Measurements from ENCODE around the gene SKIDA1. TPM values are rescaled to one million over a fixed set of nuclear protein-coding genes. Genes with fewer than 3 reads are reported as not detected.

The SKIDA1 gene
- polyA plus RNA-seq, 6 donors from 2014 or later: not detected

DNA sequence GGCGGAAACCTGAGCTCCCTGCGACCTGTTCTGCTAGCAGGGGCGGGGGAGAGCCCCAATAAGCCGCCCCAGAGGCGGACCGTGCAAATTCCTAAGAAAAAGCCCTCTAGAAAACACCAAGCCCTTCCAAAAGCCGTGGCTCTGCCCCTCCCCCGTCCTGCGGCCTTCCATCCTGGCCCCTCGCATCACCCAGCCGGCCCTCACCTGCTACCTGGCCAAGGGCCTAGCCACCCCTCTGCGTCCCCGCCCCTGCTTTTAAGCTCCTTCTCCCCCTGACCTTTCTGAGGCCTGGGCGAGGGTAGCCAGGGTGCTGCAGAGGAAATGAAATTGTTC, 24.9 kb downstream of the SKIDA1 start:
- ATAC-seq (ENCODE audit: low read depth in 2 of 2) (no peak), DNase-seq (no peak)
- peaks cover 4 to 12% (median 10%) of the 10 kb centered on the region in 3 donors for H3K4me1 Mint-ChIP-seq
- H3K9me3 Mint-ChIP-seq: no peaks in the 10 kb centered on the region
- peaks cover 62 to 63% (median 62%) of the 10 kb centered on the region in 3 donors for H3K27me3 Mint-ChIP-seq
- peak overlapping the region in 7 of 8 donors; percentile 13 to 66 (median 53) for H3K4me3 Mint-ChIP-seq
- no peak overlapping the region for H3K27ac Mint-ChIP-seq
- no peaks in the 10 kb centered on the region for H3K36me3 Mint-ChIP-seq

DNA sequence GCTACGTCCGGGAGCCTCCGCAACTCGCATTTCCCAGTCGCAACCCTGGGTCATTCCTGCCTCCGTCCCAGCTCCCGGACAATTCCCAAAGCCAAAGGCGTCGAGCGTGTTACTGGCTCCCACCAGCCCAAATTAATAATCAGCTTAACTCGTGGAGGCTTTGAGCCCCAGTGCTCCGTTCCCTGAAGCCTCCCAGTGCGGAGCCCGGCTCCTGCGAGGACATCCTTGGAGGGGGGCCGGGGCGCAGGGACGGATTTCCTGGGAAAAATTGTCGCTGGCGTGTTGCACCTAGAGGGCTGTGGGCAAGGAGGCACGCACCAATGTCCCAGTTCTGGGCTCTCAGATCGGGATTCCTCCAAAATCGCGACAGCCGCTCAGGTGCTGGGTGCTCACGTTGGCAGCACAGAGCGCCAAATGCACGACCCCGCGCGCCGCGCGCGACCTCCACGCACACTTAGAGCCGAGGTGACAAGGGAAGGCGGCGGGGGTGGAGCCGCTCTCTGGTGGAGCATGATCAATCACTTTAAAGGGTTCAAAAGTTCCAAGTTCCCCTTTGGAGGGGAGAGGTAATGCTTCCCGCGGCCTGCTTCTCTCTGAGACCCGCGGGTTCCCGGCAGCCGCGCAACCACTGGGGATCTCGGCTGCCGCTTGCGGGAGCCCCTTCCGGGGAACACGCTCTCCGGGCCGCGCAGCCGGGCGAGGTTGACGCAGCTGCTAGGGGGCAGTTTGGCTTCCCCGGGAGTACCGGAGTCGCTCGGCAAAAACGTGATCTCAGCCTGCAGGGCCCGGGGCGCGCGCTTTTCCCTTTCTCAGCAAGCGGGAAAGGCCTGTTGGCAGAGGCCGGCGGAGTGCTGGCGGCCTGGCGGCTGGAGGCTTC, 25.5 kb downstream of the SKIDA1 start:
- H3K27me3 Mint-ChIP-seq: peaks cover 63 to 67% (median 67%) of the 10 kb centered on the region in 3 donors
- H3K36me3 Mint-ChIP-seq: no peaks in the 10 kb centered on the region
- DNase-seq: peak; percentile 14
- H3K27ac Mint-ChIP-seq: no peak overlapping the region
- H3K4me3 Mint-ChIP-seq: peak overlapping the region in 7 of 8 donors; percentile 41 to 66 (median 53)
- no peaks in the 10 kb centered on the region for H3K9me3 Mint-ChIP-seq
- ATAC-seq (ENCODE audit: low read depth in 2 of 2): no peak
- H3K4me1 Mint-ChIP-seq: peaks cover 10 to 16% (median 12%) of the 10 kb centered on the region in 3 donors

DNA sequence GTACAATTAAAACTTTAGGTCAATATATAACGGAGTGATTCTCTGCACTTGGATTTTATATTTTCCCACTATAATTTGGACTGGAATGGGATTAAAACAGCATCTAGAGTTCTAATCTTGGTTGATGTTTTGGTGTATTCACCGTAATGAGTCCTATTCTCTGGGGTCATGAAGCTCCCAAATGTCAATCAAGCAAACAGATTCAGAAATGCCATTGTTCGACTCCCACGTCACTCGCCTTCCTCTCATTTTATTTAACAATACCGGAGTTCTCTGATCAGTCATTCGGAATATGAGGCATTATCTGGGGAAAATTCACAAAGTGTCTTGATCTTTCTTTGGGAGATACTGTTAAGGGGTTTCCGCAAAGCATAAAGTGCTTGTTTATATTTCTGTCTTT, 26.5 kb downstream of the SKIDA1 start:
- peaks cover 66 to 70% (median 67%) of the 10 kb centered on the region in 3 donors for H3K27me3 Mint-ChIP-seq
- DNase-seq (no peak), ATAC-seq (ENCODE audit: low read depth in 2 of 2) (no peak)
- peaks cover 13 to 19% (median 15%) of the 10 kb centered on the region in 3 donors for H3K4me1 Mint-ChIP-seq
- H3K36me3 Mint-ChIP-seq: no peaks in the 10 kb centered on the region
- H3K9me3 Mint-ChIP-seq: no peaks in the 10 kb centered on the region
- H3K4me3 Mint-ChIP-seq: peak overlapping the region in 3 of 8 donors; percentile 41 to 65 (median 50)
- no peak overlapping the region for H3K27ac Mint-ChIP-seq

DNA sequence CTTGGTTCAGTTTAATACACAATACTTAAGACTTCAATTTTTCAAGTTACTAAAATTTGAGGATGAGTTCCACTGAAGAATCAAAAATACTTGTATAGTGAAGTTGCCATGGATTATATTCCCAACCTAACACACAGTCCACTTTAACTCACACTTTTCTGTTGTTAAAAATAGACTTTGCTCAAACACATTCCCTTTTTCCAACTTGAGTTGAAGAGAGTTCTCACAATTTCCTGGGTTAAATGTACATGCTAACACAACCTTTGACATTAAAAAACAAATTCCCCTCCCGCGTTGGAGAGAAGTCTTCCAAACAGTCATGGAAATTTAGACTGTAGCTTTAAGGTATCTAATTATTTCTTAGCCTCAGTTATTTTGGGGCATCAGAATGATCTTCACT, 27.1 kb downstream of the SKIDA1 start:
- Mint-ChIP-seq H3K4me3 (peak overlapping the region in 3 of 8 donors; percentile 24 to 91 (median 50)), H3K27ac (no peak overlapping the region), H3K27me3 (peaks cover 64 to 70% (median 70%) of the 10 kb centered on the region in 3 donors), H3K4me1 (peaks cover 14 to 24% (median 20%) of the 10 kb centered on the region in 3 donors), H3K9me3 (no peaks in the 10 kb centered on the region), H3K36me3 (no peaks in the 10 kb centered on the region)
- ATAC-seq (ENCODE audit: low read depth in 2 of 2): no peak
- DNase-seq: no peak

DNA sequence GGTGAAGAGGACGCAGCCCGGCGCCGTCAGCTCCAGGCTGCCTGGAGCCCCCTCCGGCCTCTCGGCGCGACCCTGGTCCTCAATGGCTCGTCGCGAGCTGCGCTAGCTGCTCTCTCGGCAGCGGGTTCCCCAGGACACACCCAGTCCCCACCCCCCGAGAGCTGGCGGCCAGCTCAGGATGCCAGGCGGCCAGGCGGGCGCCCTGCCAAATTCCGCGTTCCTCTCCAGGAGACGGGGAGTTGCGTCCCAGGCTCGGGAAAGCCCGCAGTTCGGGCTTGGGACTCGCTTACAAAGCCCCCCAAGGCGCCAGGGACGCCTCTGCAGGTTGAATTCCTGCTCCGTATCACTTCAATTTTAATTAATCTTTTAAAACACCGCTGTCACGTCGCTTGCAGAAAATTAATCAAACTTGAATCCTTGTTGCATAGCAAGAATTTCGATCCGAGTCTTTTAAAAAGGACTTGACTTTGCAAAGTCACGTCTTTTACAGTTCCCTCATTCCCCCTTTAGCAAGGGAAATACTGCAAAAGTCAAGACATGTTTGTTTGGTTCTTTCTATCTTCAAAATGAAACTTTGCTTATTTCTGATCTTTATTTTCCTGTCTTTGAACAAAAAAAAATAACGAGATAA, 28.2 kb downstream of the SKIDA1 start:
- no peak for ATAC-seq (ENCODE audit: low read depth in 2 of 2)

DNA sequence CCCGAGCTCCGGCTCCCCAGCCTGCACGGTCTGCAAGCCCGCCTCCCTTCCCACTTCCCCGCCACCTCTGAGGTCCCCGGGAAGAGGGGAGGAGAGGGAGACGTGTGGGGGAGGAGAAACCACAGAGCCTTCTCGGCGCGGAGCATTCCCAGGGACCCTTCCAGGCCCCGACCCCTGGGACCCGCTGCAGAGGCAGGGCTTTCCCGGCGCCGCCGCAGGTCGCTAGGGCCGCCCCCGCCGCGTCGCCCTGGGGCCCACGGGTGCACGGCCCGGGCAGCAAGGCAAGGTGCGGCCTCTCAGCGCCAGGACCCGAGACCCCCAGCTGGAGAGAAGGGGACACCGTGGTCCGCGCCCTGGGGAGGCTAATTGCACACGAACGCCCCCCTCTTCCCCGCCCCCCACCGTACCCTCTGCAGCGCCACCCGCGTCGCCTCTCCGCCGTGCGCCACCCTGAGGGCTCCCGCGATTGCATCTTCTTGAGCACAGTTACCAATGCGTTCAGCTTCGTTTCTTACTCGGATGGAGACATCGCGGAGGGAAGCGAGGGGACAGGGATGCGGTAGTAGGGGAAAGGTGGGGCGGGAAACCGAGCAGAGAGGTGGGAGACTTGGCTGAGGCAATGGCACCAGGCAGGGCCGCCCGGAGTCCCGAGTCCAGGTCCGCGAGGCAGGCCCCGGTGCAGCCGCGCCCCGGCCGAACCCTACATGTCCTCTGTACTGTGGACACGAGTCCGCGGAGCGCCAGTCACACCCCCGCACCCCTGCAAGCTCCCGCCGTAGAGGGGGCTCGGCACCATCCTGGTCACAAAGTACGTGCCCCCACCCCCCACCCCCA, 28.9 kb downstream of the SKIDA1 start:
- Mint-ChIP-seq H3K4me1 (peaks cover 14 to 24% (median 20%) of the 10 kb centered on the region in 3 donors), H3K27ac (peak overlapping the region in 1 of 6 donors; percentile 66), H3K36me3 (no peaks in the 10 kb centered on the region), H3K27me3 (peaks cover 55 to 61% (median 60%) of the 10 kb centered on the region in 3 donors), H3K9me3 (no peaks in the 10 kb centered on the region), H3K4me3 (peak overlapping the region; percentile 82 to 94 (median 90))
- peak; percentile 46 for DNase-seq
- ATAC-seq (ENCODE audit: low read depth in 2 of 2): peak; percentile 56 to 59

More for the DNA sequence above, 28.2 kb downstream of the SKIDA1 start:
- DNase-seq: no peak
- H3K9me3 Mint-ChIP-seq: no peaks in the 10 kb centered on the region
- H3K4me1 Mint-ChIP-seq: peaks cover 14 to 24% (median 20%) of the 10 kb centered on the region in 3 donors
- no peaks in the 10 kb centered on the region for H3K36me3 Mint-ChIP-seq
- H3K27me3 Mint-ChIP-seq: peaks cover 61 to 69% (median 65%) of the 10 kb centered on the region in 3 donors
- H3K4me3 Mint-ChIP-seq: peak overlapping the region; percentile 25 to 91 (median 76)
- peak overlapping the region in 2 of 6 donors; percentile 33 to 37 for H3K27ac Mint-ChIP-seq

DNA sequence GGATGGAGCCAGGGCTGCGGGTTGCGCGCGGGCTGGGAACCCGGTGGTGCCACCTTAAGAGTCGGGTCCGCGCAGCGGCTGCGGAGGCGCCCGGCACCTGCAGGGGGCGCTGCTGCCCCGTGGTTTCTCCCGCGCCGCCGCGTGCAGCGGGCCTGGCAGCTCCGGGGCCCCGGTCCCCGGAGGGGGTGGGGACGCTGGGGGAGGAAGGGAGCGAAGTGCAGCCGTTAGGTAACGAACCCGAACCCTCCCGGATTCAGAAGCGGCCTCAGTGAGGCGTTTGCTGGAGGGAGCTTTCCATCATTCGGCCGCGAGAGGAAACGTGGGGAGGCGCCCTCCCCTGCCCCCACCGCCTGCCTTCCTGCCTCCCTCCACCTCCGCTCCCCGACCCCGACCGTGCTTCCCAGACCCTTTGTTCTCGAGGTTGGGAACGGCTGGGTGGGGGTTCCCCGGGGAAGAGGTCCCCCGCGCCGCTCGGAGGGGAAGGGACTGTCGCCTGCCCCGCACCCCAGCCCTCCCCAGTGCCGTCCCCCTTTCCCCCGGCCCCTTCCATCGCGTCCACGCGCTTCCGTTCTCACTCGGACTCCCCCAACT, 29.6 kb downstream of the SKIDA1 start:
- H3K27ac Mint-ChIP-seq: peak overlapping the region in 3 of 6 donors; percentile 11 to 87 (median 80)
- H3K9me3 Mint-ChIP-seq: no peaks in the 10 kb centered on the region
- no peaks in the 10 kb centered on the region for H3K36me3 Mint-ChIP-seq
- ATAC-seq (ENCODE audit: low read depth in 2 of 2) (peak; percentile 80 to 84), DNase-seq (peak; percentile 79)
- H3K4me3 Mint-ChIP-seq: peak overlapping the region; percentile 80 to 94 (median 88)
- H3K27me3 Mint-ChIP-seq: peaks cover 54 to 55% (median 54%) of the 10 kb centered on the region in 3 donors
- peaks cover 14 to 23% (median 20%) of the 10 kb centered on the region in 3 donors for H3K4me1 Mint-ChIP-seq

DNA sequence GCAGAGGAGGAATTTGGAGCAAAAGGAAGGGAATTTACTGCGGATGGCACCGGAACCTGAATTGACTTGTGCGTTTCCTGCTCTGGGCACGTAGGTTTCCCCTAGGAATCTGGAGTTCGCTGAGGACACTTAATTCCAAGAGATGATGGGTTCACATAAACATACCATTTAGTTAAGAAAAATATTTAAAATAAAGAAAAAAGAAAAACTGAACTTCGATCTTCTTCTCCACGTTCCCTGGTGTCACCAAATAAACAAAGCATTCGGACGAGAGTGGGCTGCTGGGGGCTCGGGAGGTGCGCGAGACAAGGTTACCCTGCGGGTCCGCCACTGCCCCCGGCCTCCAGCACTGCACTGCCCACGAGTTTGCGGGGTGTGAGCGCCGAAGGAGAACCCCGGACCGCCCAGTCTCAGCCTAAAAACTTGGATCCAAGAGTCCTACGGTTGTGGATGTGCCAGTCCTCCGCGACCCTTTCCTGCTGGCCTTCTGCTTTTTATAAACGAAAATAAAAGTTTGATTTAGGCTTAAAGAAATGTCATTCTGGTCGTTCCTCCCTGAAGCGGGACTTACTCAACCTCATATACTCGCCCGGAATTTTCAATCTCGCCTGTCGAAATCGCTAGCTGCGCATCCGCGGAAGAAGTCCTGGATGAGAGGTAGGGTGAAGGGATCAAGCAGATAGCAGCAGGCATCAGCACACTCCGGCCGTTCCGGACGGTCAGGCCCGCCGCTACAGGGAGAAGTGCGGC, 30.3 kb downstream of the SKIDA1 start:
- Mint-ChIP-seq H3K27ac (peak overlapping the region in 4 of 6 donors; percentile 11 to 87 (median 82)), H3K4me3 (peak overlapping the region; percentile 80 to 94 (median 88)), H3K27me3 (peaks cover 49 to 52% (median 50%) of the 10 kb centered on the region in 3 donors), H3K9me3 (no peaks in the 10 kb centered on the region), H3K4me1 (peaks cover 14 to 22% (median 20%) of the 10 kb centered on the region in 3 donors), H3K36me3 (no peaks in the 10 kb centered on the region)
- ATAC-seq (ENCODE audit: low read depth in 2 of 2) (peak; percentile 4), DNase-seq (no peak)

DNA sequence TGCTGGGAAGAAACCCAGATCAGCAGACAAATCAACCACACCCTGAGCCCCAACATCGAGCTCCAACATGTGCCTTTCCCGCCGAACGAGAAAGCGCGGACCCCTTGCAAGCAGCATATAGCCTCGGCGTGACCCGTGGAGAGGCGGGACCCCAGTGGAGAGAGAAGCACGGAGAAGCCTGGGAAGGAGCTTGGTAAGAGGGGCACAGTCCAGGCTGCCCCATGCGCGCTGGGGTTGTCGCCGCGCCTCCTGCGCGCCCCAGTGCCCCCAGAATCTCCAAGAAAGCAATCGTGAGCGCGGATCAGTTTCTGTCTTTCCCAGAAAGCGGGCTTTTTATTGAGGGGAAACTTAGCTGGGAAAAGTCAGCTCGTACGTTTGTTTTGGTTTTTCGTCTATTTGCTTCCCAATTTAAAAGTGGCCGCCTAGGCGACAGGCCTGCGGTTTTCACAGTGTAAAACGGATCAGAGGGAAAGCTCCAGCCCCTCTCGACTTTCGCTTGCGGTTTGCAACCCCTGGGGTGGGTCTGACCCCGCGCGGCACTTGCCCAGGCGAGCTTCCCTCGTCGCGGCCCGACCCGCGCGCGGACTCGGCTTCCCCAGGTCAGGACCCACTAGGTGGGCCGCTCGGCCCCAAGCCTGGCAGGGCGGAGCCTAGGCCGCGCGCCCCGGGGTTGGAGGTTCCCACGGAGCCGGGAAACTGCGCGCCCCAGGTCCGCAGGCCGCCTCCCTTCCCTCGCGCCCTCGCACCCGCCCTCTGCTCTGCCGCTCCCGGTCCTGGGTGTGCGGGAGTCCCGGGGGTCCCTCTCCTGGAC, 31.1 kb downstream of the SKIDA1 start:
- Mint-ChIP-seq H3K27me3 (peaks cover 41 to 46% (median 45%) of the 10 kb centered on the region in 3 donors), H3K9me3 (no peaks in the 10 kb centered on the region), H3K27ac (no peak overlapping the region), H3K36me3 (no peaks in the 10 kb centered on the region), H3K4me1 (peaks cover 12 to 16% (median 14%) of the 10 kb centered on the region in 3 donors), H3K4me3 (peak overlapping the region; percentile 84 to 94 (median 90))
- DNase-seq: peak; percentile 13
- ATAC-seq (ENCODE audit: low read depth in 2 of 2): no peak

DNA sequence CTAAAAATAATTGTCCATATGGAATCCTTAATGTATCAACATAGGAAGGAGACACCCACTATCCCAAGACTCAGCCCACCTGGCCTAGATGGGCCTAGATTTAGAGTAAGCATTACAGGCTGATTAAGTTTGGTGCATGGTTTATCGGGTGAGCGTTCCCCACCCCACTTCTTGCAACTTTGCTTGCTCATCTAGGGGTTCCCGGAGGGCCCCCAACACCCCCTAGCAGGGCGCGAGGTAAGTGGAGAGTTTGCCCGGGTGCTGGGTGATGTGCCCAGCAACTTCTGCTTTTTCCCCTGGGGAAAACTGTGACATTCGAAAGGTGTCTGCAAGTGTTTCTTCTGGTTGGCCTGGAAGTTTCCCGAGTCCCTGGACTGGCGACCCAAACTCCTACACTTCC, 31.7 kb downstream of the SKIDA1 start:
- peaks cover 35 to 40% (median 39%) of the 10 kb centered on the region in 3 donors for H3K27me3 Mint-ChIP-seq
- ATAC-seq (ENCODE audit: low read depth in 2 of 2): no peak

DNA sequence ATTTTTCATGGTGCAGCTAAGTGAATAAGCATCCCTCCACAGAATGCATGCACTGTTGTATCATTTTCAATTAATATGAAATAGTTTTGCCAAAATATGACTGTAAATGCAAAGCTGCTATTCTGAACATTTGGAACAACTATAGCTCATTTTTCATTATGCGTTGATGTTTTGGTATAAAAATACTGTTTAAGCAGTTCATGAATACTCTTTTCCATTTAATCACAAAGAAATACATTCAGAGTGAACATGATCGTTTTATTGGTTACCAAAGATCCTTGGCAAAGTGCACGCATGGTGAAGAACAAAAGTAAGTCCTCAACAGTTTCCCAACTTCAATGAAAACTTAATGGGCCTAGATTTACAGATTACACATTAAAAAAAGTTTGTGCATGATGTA, 33.1 kb downstream of the SKIDA1 start:
- ATAC-seq (ENCODE audit: low read depth in 2 of 2) (no peak), DNase-seq (no peak)
- Mint-ChIP-seq H3K9me3 (no peaks in the 10 kb centered on the region), H3K27ac (no peak overlapping the region), H3K4me1 (peaks cover 8 to 15% (median 14%) of the 10 kb centered on the region in 3 donors), H3K36me3 (no peaks in the 10 kb centered on the region), H3K27me3 (peaks cover 26 to 33% (median 26%) of the 10 kb centered on the region in 3 donors), H3K4me3 (peak overlapping the region in 1 of 8 donors; percentile 6)

More for the DNA sequence above, 31.7 kb downstream of the SKIDA1 start:
- Mint-ChIP-seq H3K36me3 (no peaks in the 10 kb centered on the region), H3K4me3 (peak overlapping the region; percentile 84 to 93 (median 90)), H3K9me3 (no peaks in the 10 kb centered on the region), H3K4me1 (peaks cover 8 to 15% (median 14%) of the 10 kb centered on the region in 3 donors), H3K27ac (peak overlapping the region in 1 of 6 donors; percentile 60)
- peak; percentile 23 for DNase-seq

Measured in naive B cell (primary cell).